Activated CD8-positive, alpha-beta T cell treated with anti-CD3 and anti-CD28 coated beads for 36 hours (primary cell): ENCODE results near the gene KCTD11. TPM values are rescaled to one million over a fixed set of nuclear protein-coding genes. Genes with fewer than 3 reads are reported as not detected.
A peak's percentile ranks its signal among the peaks of the same experiment; 100 is the strongest.

ENCODE experiments used
- ATAC-seq: fragments of 200-7000 bp; cut with Tn5 transposase; one replicate; pipeline ENCODE4 v1.10.0; 2021; ENCODE audit warnings: mild to moderate bottlenecking, moderate library complexity
- CTCF ChIA-PET: fragments of 350-600 bp; sonication (Branson Sonifier 250); formaldehyde crosslinking; loops from one replicate; lab custom pipeline; 2021; ENCODE audit warnings: antibody characterized with exemption; lab: Charles Lee
- POLR2A ChIA-PET: fragments of 350-600 bp; sonication (Branson Sonifier 250); formaldehyde crosslinking; loops from one replicate; lab custom pipeline; 2021; ENCODE audit warnings: antibody characterized with exemption; lab: Charles Lee
- DNase-seq: peaks from one replicate; pipeline ENCODE4 v3.0.0-alpha.2; 2020
- H3K27ac Mint-ChIP-seq: one replicate; pipeline ENCODE4 v1.8.0; 2021; ENCODE audit warnings: mild to moderate bottlenecking, mixed read lengths
- H3K27me3 Mint-ChIP-seq: one replicate; pipeline ENCODE4 v1.8.0; 2021; ENCODE audit warnings: mixed read lengths
- H3K36me3 Mint-ChIP-seq: one replicate; pipeline ENCODE4 v1.8.0; 2021; ENCODE audit warnings: low read depth, mixed read lengths
- H3K4me1 Mint-ChIP-seq: one replicate; pipeline ENCODE4 v1.8.0; 2021; ENCODE audit warnings: low read depth, mixed read lengths
- H3K4me3 Mint-ChIP-seq: one replicate; pipeline ENCODE4 v1.8.0; 2021; ENCODE audit warnings: mild to moderate bottlenecking, moderate library complexity, mixed read lengths
- H3K9me3 Mint-ChIP-seq: one replicate; pipeline ENCODE4 v1.8.0; 2021; ENCODE audit warnings: mixed read lengths
- CTCF ChIP-seq: fragments of 200-600 bp; IDR thresholded peaks from one replicate; pipeline ENCODE4 v1.8.0; 2022; ENCODE audit warnings: antibody characterized with exemption, mild to moderate bottlenecking
- intact Hi-C: fragments of 100-400 bp; cut with micrococcal nuclease; formaldehyde crosslinking; loops from one replicate; pipeline ENCODE4 v1.10.0; 2022
- total RNA-seq, 2 experiments: library from RNA; stranded (reverse); gene quantifications; one replicate each; pipeline ENCODE4 v1.2.3, GENCODE V29; 2021

KCTD11 gene
- total RNA-seq, 2 experiments from 2014 or later = 11.0 to 11.2 TPM

- POLR2A ChIA-PET = interaction anchor here (0.6 to 9.0 kb wide), 31 partner anchors 13 to 662 kb away, joined by 3 to 150 read pairs (median 5); partner anchors contain the start of genes ACADVL, ACAP1, DLG4 and GABARAP
- H3K4me3 Mint-ChIP-seq = peak overlapping the region; percentile 88
- H3K27ac Mint-ChIP-seq = peak overlapping the region; percentile 89
- peaks cover 64% of the 10 kb centered on the region for H3K36me3 Mint-ChIP-seq
- no peak for ATAC-seq
- CTCF ChIA-PET = interaction anchor here (1.0 to 2.6 kb wide), 8 partner anchors 11 to 248 kb away, joined by 3 to 20 read pairs (median 5); partner anchors contain the start of genes ACADVL, ACAP1, DLG4 and NEURL4
- intact Hi-C loops = no loop called here
- no peaks in the 10 kb centered on the region for H3K27me3 Mint-ChIP-seq
- peak; percentile 20 for TF ChIP-seq CTCF
- no peaks in the 10 kb centered on the region for H3K9me3 Mint-ChIP-seq
- H3K4me1 Mint-ChIP-seq = peaks cover 57% of the 10 kb centered on the region
- peak; percentile 44 for DNase-seq
Observed at GRCh38 chr17:7313088-7313889, 38.7 kb upstream of the KCTD11 start.

GRCh38 chr17:7313890-7314718, 37.9 kb upstream of the KCTD11 start:
- Mint-ChIP-seq H3K9me3 (no peaks in the 10 kb centered on the region), H3K27ac (peak overlapping the region; percentile 89), H3K27me3 (no peaks in the 10 kb centered on the region), H3K36me3 (peaks cover 56% of the 10 kb centered on the region), H3K4me1 (peaks cover 53% of the 10 kb centered on the region), H3K4me3 (peak overlapping the region; percentile 88)
- intact Hi-C loops = no loop called here
- ChIA-PET POLR2A (interaction anchor here (0.6 to 9.0 kb wide), 31 partner anchors 12 to 1895 kb away, joined by 3 to 150 read pairs (median 5); partner anchors contain the start of genes ACADVL, ACAP1, DLG4 and GABARAP), CTCF (interaction anchor here (0.7 to 2.6 kb wide), 9 partner anchors 13 to 373 kb away, joined by 3 to 20 read pairs (median 5); partner anchors contain the start of genes ACADVL, ACAP1, DLG4 and NEURL4)
- no peak for TF ChIP-seq CTCF
- ATAC-seq (peak; percentile 13), DNase-seq (peak; percentile 44)

- CTCF ChIA-PET = interaction anchor here (1.1 to 2.6 kb wide), 6 partner anchors 10 to 373 kb away, joined by 3 to 20 read pairs (median 6); partner anchors contain the start of genes ACAP1, NEURL4 and TP53
- Mint-ChIP-seq H3K4me1 (peaks cover 45% of the 10 kb centered on the region), H3K36me3 (peaks cover 47% of the 10 kb centered on the region), H3K9me3 (no peaks in the 10 kb centered on the region), H3K27ac (peak within 1 kb of the TSS; percentile 89), H3K27me3 (no peaks in the 10 kb centered on the region), H3K4me3 (peak within 1 kb of the TSS; percentile 88)
- no peak for TF ChIP-seq CTCF
- POLR2A ChIA-PET = interaction anchor here (0.6 to 9.0 kb wide), 27 partner anchors 12 to 371 kb away, joined by 3 to 150 read pairs (median 5); partner anchors contain the start of genes ACAP1, CD68, GABARAP and NEURL4
- DNase-seq (peak; percentile 96), ATAC-seq (peak; percentile 82)
- intact Hi-C loops = no loop called here
Observed at GRCh38 chr17:7314719-7315569, 37.0 kb upstream of the KCTD11 start, which contains the start of gene GPS2. Gene GPS2, minus strand, starts transcription at chr17:7315360. Its CDS starts 308 bp downstream, at chr17:7315052.

- ChIA-PET CTCF (interaction anchor here (1.2 to 1.5 kb wide), 3 partner anchors 9 to 40 kb away, joined by 4 to 6 read pairs (median 5); no protein-coding TSS in a partner anchor), POLR2A (interaction anchor here (0.7 to 9.0 kb wide), 13 partner anchors 11 to 271 kb away, joined by 3 to 150 read pairs (median 4); partner anchors contain the start of genes ACAP1, CD68, NEURL4 and SLC2A4)
- Mint-ChIP-seq H3K4me3 (peak overlapping the region; percentile 88), H3K36me3 (peaks cover 40% of the 10 kb centered on the region), H3K9me3 (no peaks in the 10 kb centered on the region), H3K27me3 (no peaks in the 10 kb centered on the region), H3K27ac (peak overlapping the region; percentile 89), H3K4me1 (peaks cover 37% of the 10 kb centered on the region)
- no peak for TF ChIP-seq CTCF
- DNase-seq (no peak), ATAC-seq (no peak)
- intact Hi-C loops = no loop called here
Observed at GRCh38 chr17:7315570-7316235, 36.3 kb upstream of the KCTD11 start.
